ENCODE results near the gene ADAMTS6. TPM values are rescaled to one million over a fixed set of nuclear protein-coding genes. Genes with fewer than 3 reads are reported as not detected.

The ADAMTS6 gene
- total RNA-seq, 4 donors from 2014 or later = 2.9 to 16.5 (median 7.3) TPM

- no peak overlapping the region for H3K27ac ChIP-seq
- no peaks in the 10 kb centered on the region for H3K36me3 ChIP-seq
- no peak for DNase-seq (ENCODE audit: low spot score in 2 of 2)
- H3K27me3 ChIP-seq = no peaks in the 10 kb centered on the region
- no peaks in the 10 kb centered on the region for H3K9me3 ChIP-seq
- TF ChIP-seq CTCF (IDR thresholded peaks at IDR 0.05) = no peak
- TF ChIP-seq EP300 (IDR thresholded peaks at IDR 0.05) = no peak
- WGBS, 2 donors = 73 to 78% methylated on average over 3 of the region's 3 CpGs
- no peaks in the 10 kb centered on the region for H3K4me1 ChIP-seq
- H3K4me3 ChIP-seq = no peak overlapping the region
Measured at GRCh38 chr5:65462139-65462705, 19.5 kb downstream of the ADAMTS6 start.

GRCh38 chr5:65461490-65461889, 20.2 kb downstream of the ADAMTS6 start:
- Histone ChIP-seq H3K9me3 (no peaks in the 10 kb centered on the region), H3K27me3 (no peaks in the 10 kb centered on the region), H3K4me3 (no peak overlapping the region), H3K4me1 (no peaks in the 10 kb centered on the region), H3K27ac (no peak overlapping the region), H3K36me3 (no peaks in the 10 kb centered on the region)
- TF ChIP-seq CTCF (IDR thresholded peaks at IDR 0.05) = no peak
- no peak for TF ChIP-seq POLR2A (IDR thresholded peaks at IDR 0.05)
- TF ChIP-seq EP300 (IDR thresholded peaks at IDR 0.05) = no peak
- DNase-seq (ENCODE audit: low spot score in 2 of 2) = no peak

GRCh38 chr5:65459995-65460394, 21.7 kb downstream of the ADAMTS6 start:
- no peaks in the 10 kb centered on the region for H3K36me3 ChIP-seq
- no peaks in the 10 kb centered on the region for H3K4me1 ChIP-seq
- H3K27me3 ChIP-seq = no peaks in the 10 kb centered on the region
- no peak for DNase-seq (ENCODE audit: low spot score in 2 of 2)
- WGBS, 2 donors = 64 to 69% methylated on average over 4 of the region's 4 CpGs
- no peak overlapping the region for H3K27ac ChIP-seq
- TF ChIP-seq POLR2A (IDR thresholded peaks at IDR 0.05) = no peak
- H3K4me3 ChIP-seq = no peak overlapping the region
- no peaks in the 10 kb centered on the region for H3K9me3 ChIP-seq

GRCh38 chr5:65455064-65455463, 26.7 kb downstream of the ADAMTS6 start:
- Histone ChIP-seq H3K4me1 (no peaks in the 10 kb centered on the region), H3K36me3 (peaks cover 0 to 10% (median 0%) of the 10 kb centered on the region in 3 donors), H3K27ac (no peak overlapping the region), H3K4me3 (no peak overlapping the region), H3K9me3 (peaks cover 0 to 3% (median 0%) of the 10 kb centered on the region in 4 donors), H3K27me3 (no peaks in the 10 kb centered on the region)
- WGBS, 2 donors = 89 to 94% methylated on average over 6 of the region's 6 CpGs
- no peak for DNase-seq (ENCODE audit: low spot score in 2 of 2)
- TF ChIP-seq CTCF (IDR thresholded peaks at IDR 0.05) = no peak
- no peak for TF ChIP-seq EP300 (IDR thresholded peaks at IDR 0.05)
- TF ChIP-seq POLR2A (IDR thresholded peaks at IDR 0.05) = no peak

- Histone ChIP-seq H3K36me3 (peaks cover 0 to 10% (median 0%) of the 10 kb centered on the region in 3 donors), H3K9me3 (peaks cover 0 to 3% (median 0%) of the 10 kb centered on the region in 4 donors), H3K27ac (no peak overlapping the region), H3K4me3 (no peak overlapping the region), H3K27me3 (no peaks in the 10 kb centered on the region), H3K4me1 (no peaks in the 10 kb centered on the region)
- DNase-seq (ENCODE audit: low spot score in 2 of 2) = no peak
- 38 to 47% methylated on average over 2 of the region's 2 CpGs for WGBS, 2 donors
- TF ChIP-seq CTCF (IDR thresholded peaks at IDR 0.05) = no peak
- TF ChIP-seq POLR2A (IDR thresholded peaks at IDR 0.05) = no peak
- no peak for TF ChIP-seq EP300 (IDR thresholded peaks at IDR 0.05)
Measured at GRCh38 chr5:65451436-65451835, 30.3 kb downstream of the ADAMTS6 start.

- TF ChIP-seq CTCF (IDR thresholded peaks at IDR 0.05) (no peak), POLR2A (IDR thresholded peaks at IDR 0.05) (no peak), EP300 (IDR thresholded peaks at IDR 0.05) (no peak)
Measured at GRCh38 chr5:65446682-65447081, 35.0 kb downstream of the ADAMTS6 start.

More at GRCh38 chr5:65446682-65447081, 35.0 kb downstream of the ADAMTS6 start:
- H3K27me3 ChIP-seq = no peaks in the 10 kb centered on the region
- 78 to 79% methylated on average over 2 of the region's 2 CpGs for WGBS, 2 donors
- DNase-seq (ENCODE audit: low spot score in 2 of 2) = no peak
- H3K36me3 ChIP-seq = no peaks in the 10 kb centered on the region
- H3K9me3 ChIP-seq = no peaks in the 10 kb centered on the region
- H3K4me1 ChIP-seq = no peaks in the 10 kb centered on the region
- no peak overlapping the region for H3K27ac ChIP-seq
- H3K4me3 ChIP-seq = no peak overlapping the region

All from tibial nerve (tissue), 4 donors.